Neuronal stem cell (in vitro differentiated cells): ENCODE measurements around the gene NUP62CL.

Experiments used
- DNase-seq: peaks from one replicate; pipeline ENCODE4 v3.0.0-alpha.2; 2013; ENCODE audit warnings: low spot score
- H2AFZ ChIP-seq: one replicate; pipeline ENCODE4 v1.6.1; 2013; ENCODE audit warnings: mild to moderate bottlenecking, low read length, inconsistent platforms
- H2AK5ac ChIP-seq: 2 replicates; pipeline ENCODE4 v1.6.1; 2013; ENCODE audit warnings: low read depth, mild to moderate bottlenecking, inconsistent platforms, low read length, moderate library complexity, mixed read lengths
- H2BK120ac ChIP-seq: 2 replicates; pipeline ENCODE4 v1.6.1; 2013; ENCODE audit warnings: low read depth, mild to moderate bottlenecking, inconsistent platforms, low read length, moderate library complexity, mixed read lengths
- H2BK12ac ChIP-seq: one replicate; pipeline ENCODE4 v1.6.1; 2013; ENCODE audit warnings: low read length, inconsistent platforms
- H2BK15ac ChIP-seq: 2 replicates; pipeline ENCODE4 v1.6.1; 2013; ENCODE audit warnings: mild to moderate bottlenecking, low read length, inconsistent platforms, mixed read lengths
- H2BK5ac ChIP-seq: one replicate; pipeline ENCODE4 v1.6.1; 2013; ENCODE audit warnings: inconsistent platforms, mild to moderate bottlenecking, low read length, moderate library complexity
- H3K14ac ChIP-seq: one replicate; pipeline ENCODE4 v1.6.1; 2013; ENCODE audit warnings: low read length, inconsistent platforms
- H3K18ac ChIP-seq: 2 replicates; pipeline ENCODE4 v1.6.1; 2013; ENCODE audit warnings: low read length, inconsistent platforms
- H3K23ac ChIP-seq: 2 replicates; pipeline ENCODE4 v1.6.1; 2013; ENCODE audit warnings: low read depth, mild to moderate bottlenecking, mixed read lengths, low read length, inconsistent platforms; ENCODE audit not compliant: poor library complexity
- H3K27ac ChIP-seq: replicated peaks from 3 replicates; pipeline ENCODE4 v1.5.1; 2013; ENCODE audit warnings: low read length, inconsistent platforms
- H3K27me3 ChIP-seq, 3 experiments: 2 replicates each; pipeline ENCODE4 v1.6.1; 2013; ENCODE audit warnings: low read length in 3 of 3, mild to moderate bottlenecking in 2 of 3, inconsistent platforms in 1 of 3, low read depth in 1 of 3, mixed read lengths in 1 of 3, moderate library complexity in 1 of 3; ENCODE audit not compliant: control insufficient read depth in 3 of 3, insufficient read depth in 3 of 3
- H3K36me3 ChIP-seq, 2 donors: replicated peaks in 1 of 2; 2 replicates each; pipeline ENCODE4 v1.6.1; 2013; ENCODE audit warnings: low read length in 2 of 2; ENCODE audit not compliant: control insufficient read depth in 2 of 2, insufficient read depth in 2 of 2
- H3K4ac ChIP-seq: 2 replicates; pipeline ENCODE4 v1.6.1; 2013; ENCODE audit warnings: inconsistent platforms, mild to moderate bottlenecking, low read length, moderate library complexity
- H3K4me1 ChIP-seq, 2 donors: 1 replicate in 1 of 2; 2 replicates in 1 of 2; pipeline ENCODE4 v1.6.1; 2013; ENCODE audit warnings: low read length in 2 of 2, low read depth in 1 of 2; ENCODE audit not compliant: control insufficient read depth in 2 of 2, insufficient read depth in 1 of 2
- H3K4me2 ChIP-seq: one replicate; pipeline ENCODE4 v1.6.1; 2013; ENCODE audit warnings: mild to moderate bottlenecking, low read length, inconsistent platforms; ENCODE audit not compliant: insufficient read depth, poor library complexity, severe bottlenecking
- H3K4me3 ChIP-seq, 2 donors: 2 replicates each; pipeline ENCODE4 v1.5.1; 2013; ENCODE audit warnings: low read length in 2 of 2, mild to moderate bottlenecking in 2 of 2, inconsistent platforms in 1 of 2, moderate library complexity in 1 of 2
- H3K79me1 ChIP-seq: one replicate; pipeline ENCODE4 v1.6.1; 2013; ENCODE audit warnings: low read depth, mild to moderate bottlenecking, inconsistent platforms, low read length, moderate library complexity
- H3K9ac ChIP-seq: one replicate; pipeline ENCODE4 v1.6.1; 2013; ENCODE audit warnings: mild to moderate bottlenecking, low read depth, low read length, inconsistent platforms; ENCODE audit not compliant: poor library complexity
- H3K9me3 ChIP-seq, 2 donors: replicated peaks in 1 of 2; 2 replicates each; pipeline versions ENCODE3 to v1.6.1; 2013; ENCODE audit warnings: low read length in 2 of 2, mild to moderate bottlenecking in 2 of 2, inconsistent platforms in 1 of 2, low read depth in 1 of 2, mixed read lengths in 1 of 2, moderate library complexity in 1 of 2; ENCODE audit not compliant: control insufficient read depth in 2 of 2, insufficient read depth in 1 of 2
- H4K8ac ChIP-seq: one replicate; pipeline ENCODE4 v1.6.1; 2013; ENCODE audit warnings: low read depth, mild to moderate bottlenecking, inconsistent platforms, low read length, moderate library complexity
- H4K91ac ChIP-seq: one replicate; pipeline ENCODE4 v1.6.1; 2013; ENCODE audit warnings: low read length, low read depth, mild to moderate bottlenecking, inconsistent platforms; ENCODE audit not compliant: poor library complexity
- whole genome bisulfite sequencing, 2 donors: extraction: QIAGEN DNeasy Blood & Tissue Kit; methylation state at CpG; one replicate each; pipeline ENCODE4 v1.1.7; 2013; ENCODE audit warnings: missing lambda C conversion rate in 2 of 2, mixed read lengths in 1 of 2; ENCODE audit not compliant: insufficient read length in 2 of 2, insufficient replicate concordance in 1 of 2; ENCODE audit errors: extremely low coverage in 2 of 2; 5-methylcytosine and 5-hydroxymethylcytosine counted together

Gene NUP62CL

DNA sequence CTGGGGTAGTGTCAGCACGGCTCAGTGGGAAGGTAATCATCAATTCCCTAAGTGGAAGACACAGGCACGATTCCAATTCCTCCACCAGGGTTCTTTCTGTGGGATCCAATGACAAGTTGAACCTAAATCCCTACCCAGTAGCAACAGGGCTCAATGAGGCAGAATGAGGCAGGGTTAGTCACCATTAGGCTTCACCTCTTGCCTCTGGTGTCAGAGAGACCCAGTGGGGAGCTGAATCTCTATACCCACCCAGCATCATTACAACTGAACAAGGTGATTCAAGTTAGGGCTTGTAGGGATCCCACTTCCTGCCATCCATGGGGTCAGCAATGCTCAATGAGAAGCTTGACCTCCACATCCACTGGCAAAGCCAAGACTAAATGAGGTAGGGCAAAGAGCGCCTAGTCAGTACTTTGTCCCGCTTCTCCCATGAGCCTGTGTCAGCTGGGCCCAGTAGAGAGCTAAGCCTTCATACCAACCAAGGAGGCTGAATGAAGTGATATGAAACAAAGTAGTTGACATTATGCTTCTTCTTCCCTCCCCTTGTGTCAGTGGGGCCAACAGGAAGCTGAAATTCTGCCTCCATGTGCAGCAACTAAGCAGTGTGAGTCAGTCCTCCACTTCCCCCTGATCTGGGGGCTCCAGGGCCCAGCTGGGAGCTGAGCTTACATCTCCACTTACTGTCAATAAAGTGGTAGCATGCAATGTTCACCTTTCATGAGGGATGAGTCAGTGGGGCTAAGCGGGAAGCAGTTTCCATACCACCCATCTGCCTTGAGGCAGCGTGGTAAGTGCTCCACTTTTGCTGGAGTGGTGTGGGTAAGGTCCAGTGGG, 51.2 kb downstream of the NUP62CL start:
- Histone ChIP-seq H3K23ac (no peak overlapping the region), H2AFZ (no peak overlapping the region), H4K91ac (no peak overlapping the region), H2BK15ac (no peak overlapping the region), H3K9me3 (no peaks in the 10 kb centered on the region), H2AK5ac (no peak overlapping the region), H3K18ac (no peak overlapping the region), H4K8ac (no peak overlapping the region), H3K27me3 (no peaks in the 10 kb centered on the region), H3K4me1 (peaks cover 0 to 1% of the 10 kb centered on the region in 2 donors), H3K4me2 (no peak overlapping the region), H3K9ac (no peak overlapping the region), H2BK12ac (no peak overlapping the region), H3K4ac (no peak overlapping the region), H3K36me3 (peaks cover 0 to 5% of the 10 kb centered on the region in 2 donors), H2BK120ac (no peak overlapping the region), H3K4me3 (no peak overlapping the region), H3K14ac (no peak overlapping the region), H2BK5ac (no peak overlapping the region), H3K79me1 (no peaks in the 10 kb centered on the region), H3K27ac (no peak overlapping the region)
- no CpG with 5 or more reads among the region's 6 CpGs for WGBS, 2 donors
- DNase-seq, result no peak

DNA sequence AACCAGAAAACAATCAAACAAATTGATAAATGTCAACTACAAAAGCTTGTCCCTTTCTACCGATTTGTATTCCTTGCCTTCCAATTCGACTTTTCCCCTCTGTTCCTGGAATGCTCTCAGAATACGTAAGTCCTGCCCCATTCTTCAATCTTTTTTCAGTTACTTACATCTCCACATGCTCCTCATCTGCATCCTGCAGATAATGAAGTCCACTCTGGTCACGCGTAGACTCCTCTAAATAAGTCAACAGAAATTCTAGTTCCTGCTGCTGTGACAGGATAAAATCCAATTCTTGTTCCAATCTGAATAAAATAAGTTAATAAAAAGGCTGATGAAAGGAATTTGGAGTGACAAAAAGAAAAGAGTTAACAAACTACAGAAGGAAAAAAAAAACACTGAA, 53.2 kb downstream of the NUP62CL start:
- H3K23ac ChIP-seq, result no peak overlapping the region
- H4K91ac ChIP-seq, result no peak overlapping the region
- H2AFZ ChIP-seq, result no peak overlapping the region
- no peak overlapping the region for H2BK5ac ChIP-seq
- H2BK120ac ChIP-seq, result no peak overlapping the region
- no peak for DNase-seq
- H3K9me3 ChIP-seq, result no peaks in the 10 kb centered on the region
- WGBS, 2 donors, result no CpG with 5 or more reads among the region's 5 CpGs
- H3K4me2 ChIP-seq, result no peak overlapping the region
- peaks cover 0 to 1% of the 10 kb centered on the region in 2 donors for H3K4me1 ChIP-seq
- no peak overlapping the region for H2AK5ac ChIP-seq
- no peak overlapping the region for H3K4me3 ChIP-seq
- no peak overlapping the region for H3K27ac ChIP-seq
- no peaks in the 10 kb centered on the region for H3K79me1 ChIP-seq
- H3K9ac ChIP-seq, result no peak overlapping the region
- no peak overlapping the region for H3K14ac ChIP-seq
- no peak overlapping the region for H3K4ac ChIP-seq
- H3K36me3 ChIP-seq, result peaks cover 0 to 5% of the 10 kb centered on the region in 2 donors
- H4K8ac ChIP-seq, result no peak overlapping the region
- no peak overlapping the region for H2BK12ac ChIP-seq
- no peak overlapping the region for H2BK15ac ChIP-seq
- H3K27me3 ChIP-seq, result no peaks in the 10 kb centered on the region
- no peak overlapping the region for H3K18ac ChIP-seq

DNA sequence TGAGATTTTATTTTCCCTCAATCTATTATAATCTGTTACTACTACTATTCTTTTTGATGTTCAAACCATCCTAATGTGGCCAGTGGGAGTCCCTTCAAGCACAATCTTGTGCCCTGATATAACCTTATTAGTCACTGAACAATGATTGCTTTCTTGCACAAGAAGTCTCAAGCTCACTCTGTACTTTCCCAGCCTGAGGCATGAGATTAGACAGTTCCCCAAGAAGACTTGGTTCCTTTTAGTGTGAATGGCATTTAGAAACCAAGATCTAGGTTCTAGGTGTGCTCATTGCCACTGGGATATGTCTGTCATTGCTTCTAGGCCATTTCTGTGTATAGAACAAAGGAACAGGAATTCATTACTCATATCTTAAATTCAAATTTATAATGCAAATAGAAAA, 59.6 kb downstream of the NUP62CL start:
- Histone ChIP-seq H3K36me3 (peaks cover 0 to 17% of the 10 kb centered on the region in 2 donors), H3K4me1 (no peaks in the 10 kb centered on the region), H3K4ac (no peak overlapping the region), H2AK5ac (no peak overlapping the region), H2BK12ac (no peak overlapping the region), H4K91ac (no peak overlapping the region), H3K9ac (no peak overlapping the region), H3K9me3 (no peaks in the 10 kb centered on the region), H3K4me2 (no peak overlapping the region), H3K27ac (no peak overlapping the region), H2BK5ac (no peak overlapping the region), H2BK15ac (no peak overlapping the region), H3K27me3 (no peaks in the 10 kb centered on the region), H3K14ac (no peak overlapping the region), H3K18ac (no peak overlapping the region), H2AFZ (no peak overlapping the region), H3K4me3 (no peak overlapping the region), H3K23ac (no peak overlapping the region), H4K8ac (no peak overlapping the region), H3K79me1 (no peaks in the 10 kb centered on the region), H2BK120ac (no peak overlapping the region)
- no peak for DNase-seq

DNA sequence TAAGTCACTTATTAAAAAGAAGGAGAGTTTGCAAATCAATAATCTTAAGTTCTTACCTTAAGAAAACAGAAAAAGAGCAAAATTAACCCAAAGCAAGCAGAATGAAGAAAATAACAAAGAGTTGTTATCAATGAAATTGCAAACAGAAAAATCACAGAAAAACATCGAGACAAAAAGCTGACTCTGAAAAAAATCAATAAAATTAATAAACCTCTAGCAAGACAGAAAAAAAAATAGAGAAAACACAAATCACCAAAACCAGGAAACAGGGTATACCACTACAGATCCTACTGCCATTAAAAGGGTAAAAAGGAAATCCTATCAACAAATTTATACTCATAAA, 70.3 kb downstream of the NUP62CL start:
- WGBS, 2 donors, result no CpG with 5 or more reads among the region's 1 CpG
- H2BK15ac ChIP-seq, result no peak overlapping the region
- no peak overlapping the region for H2AK5ac ChIP-seq
- H3K9me3 ChIP-seq, result no peaks in the 10 kb centered on the region
- no peak overlapping the region for H2BK120ac ChIP-seq
- no peak overlapping the region for H3K9ac ChIP-seq
- H3K23ac ChIP-seq, result no peak overlapping the region
- no peak overlapping the region for H4K91ac ChIP-seq
- DNase-seq, result no peak
- H3K36me3 ChIP-seq, result peaks cover 0 to 5% of the 10 kb centered on the region in 2 donors
- H2BK5ac ChIP-seq, result no peak overlapping the region
- H3K14ac ChIP-seq, result no peak overlapping the region
- H3K27ac ChIP-seq, result no peak overlapping the region
- H3K4ac ChIP-seq, result no peak overlapping the region
- no peak overlapping the region for H2AFZ ChIP-seq
- H3K4me2 ChIP-seq, result no peak overlapping the region
- no peak overlapping the region for H2BK12ac ChIP-seq
- no peaks in the 10 kb centered on the region for H3K27me3 ChIP-seq
- no peak overlapping the region for H3K18ac ChIP-seq
- no peaks in the 10 kb centered on the region for H3K4me1 ChIP-seq
- H3K4me3 ChIP-seq, result no peak overlapping the region
- H3K79me1 ChIP-seq, result no peaks in the 10 kb centered on the region
- H4K8ac ChIP-seq, result no peak overlapping the region
